HCT116 (cell line): ENCODE data around the gene ZNF438. TPM values are rescaled to one million over a fixed set of nuclear protein-coding genes. Genes with fewer than 3 reads are reported as not detected.

Experiments
- ATAC-seq: fragments of 200-7000 bp; cut with Tn5 transposase; 2 replicates; pipeline ENCODE4 v1.9.1; 2020; ENCODE audit warnings: mild to moderate bottlenecking, moderate library complexity
- BruUV-seq: library from RNA; stranded (reverse); fragments of 400-500 nt; replicated peaks from 2 replicates; lab custom pipeline; 2021; lab: Mats Ljungman, UMichigan
- CTCF ChIA-PET: fragments of 300-600 bp; sonication (Branson Sonifier 250); formaldehyde crosslinking; loops from one replicate; lab custom pipeline; 2021; ENCODE audit warnings: antibody characterized with exemption; lab: Charles Lee
- POLR2A ChIA-PET: fragments of 300-600, 350-600 bp; sonication (Branson Sonifier 250); formaldehyde crosslinking; loops from one replicate; lab custom pipeline; 2021; ENCODE audit warnings: antibody characterized with exemption; lab: Charles Lee
- RAD21 ChIA-PET, 2 experiments: fragments of 300-600 bp; sonication (Branson Sonifier 250); formaldehyde crosslinking; loops; one replicate each; lab custom pipeline; 2023; ENCODE audit warnings: low total read pairs in 2 of 2; ENCODE audit not compliant: uncharacterized antibody in 2 of 2, unreplicated experiment in 2 of 2, low non-redundant PET in 1 of 2; lab: Charles Lee
- DNase-seq: peaks from one replicate; pipeline ENCODE4 v3.0.0-alpha.2; 2010; ENCODE audit warnings: low read depth, low spot score
- H2AFZ ChIP-seq: fragments of 200-600 bp; shearing (Covaris generic), sonication (generic); 2 replicates; pipeline ENCODE4 v1.6.1; 2017; ENCODE audit warnings: low read depth, mixed run types, mixed read lengths, antibody characterized with exemption, low read length; ENCODE audit not compliant: poor library complexity, severe bottlenecking
- H3K27ac ChIP-seq: 2 replicates; pipeline ENCODE4 v1.5.1; 2012; ENCODE audit warnings: low read depth, low read length
- H3K27me3 ChIP-seq: fragments of 200-600 bp; sonication (generic); 2 replicates; pipeline ENCODE4 v1.6.1; 2016; ENCODE audit warnings: mixed run types, low read length, mixed read lengths; ENCODE audit not compliant: insufficient read depth
- H3K36me3 ChIP-seq, 2 experiments: fragments of 200-500 bp in 1 of 2; fragments of 200-600 bp in 1 of 2; sonication (Bioruptor generic) in 1 of 2; sonication (generic) in 1 of 2; 2 replicates each; pipeline versions ENCODE4 v1.5.1 to v1.6.1; 2014 to 2016; ENCODE audit warnings: low read length in 2 of 2, inconsistent platforms in 1 of 2, mixed read lengths in 1 of 2, mixed run types in 1 of 2; ENCODE audit not compliant: insufficient read depth in 2 of 2, control insufficient read depth in 1 of 2
- H3K4me1 ChIP-seq, 2 experiments: fragments of 200-600 bp in 1 of 2; sonication (generic) in 1 of 2; 2 replicates each; pipeline versions ENCODE4 v1.5.1 to v1.6.1; 2012 to 2017; ENCODE audit warnings: low read length in 2 of 2, inconsistent platforms in 1 of 2, mild to moderate bottlenecking in 1 of 2, mixed read lengths in 1 of 2, mixed run types in 1 of 2, moderate library complexity in 1 of 2; ENCODE audit not compliant: insufficient read depth in 2 of 2, control insufficient read depth in 1 of 2
- H3K4me2 ChIP-seq: fragments of 200-600 bp; sonication (generic); 2 replicates; pipeline ENCODE4 v1.6.1; 2017; ENCODE audit warnings: mixed run types, low read length, mixed read lengths
- H3K4me3 ChIP-seq, 2 experiments: fragments of 200-600 bp in 1 of 2; sonication (generic) in 1 of 2; replicated peaks in 1 of 2; 2 replicates each; pipeline ENCODE4 v1.5.1; 2011 to 2016; ENCODE audit warnings: low read length in 2 of 2, control low read depth in 1 of 2, low read depth in 1 of 2, mild to moderate bottlenecking in 1 of 2, mixed read lengths in 1 of 2, mixed run types in 1 of 2
- H3K79me2 ChIP-seq: fragments of 200-600 bp; sonication (generic); 2 replicates; pipeline ENCODE4 v1.6.1; 2017; ENCODE audit warnings: mild to moderate bottlenecking, mixed run types, low read length, moderate library complexity, mixed read lengths; ENCODE audit not compliant: insufficient read depth
- H3K9ac ChIP-seq: fragments of 200-600 bp; sonication (generic); 2 replicates; pipeline ENCODE4 v1.6.1; 2016; ENCODE audit warnings: low read length, mixed read lengths
- H3K9me2 ChIP-seq: fragments of 200-600 bp; sonication (generic), shearing (Covaris generic); 2 replicates; pipeline ENCODE4 v1.6.1; 2017; ENCODE audit warnings: mixed run types, mild to moderate bottlenecking, moderate library complexity; ENCODE audit not compliant: insufficient read depth
- H3K9me3 ChIP-seq, 2 experiments: fragments of 200-500 bp in 1 of 2; fragments of 200-600 bp in 1 of 2; sonication (Bioruptor generic) in 1 of 2; sonication (generic) in 1 of 2; 2 replicates each; pipeline ENCODE4 v1.6.1; 2014 to 2017; ENCODE audit warnings: low read length in 2 of 2, mixed read lengths in 2 of 2, inconsistent platforms in 1 of 2, low read depth in 1 of 2, mild to moderate bottlenecking in 1 of 2, mixed run types in 1 of 2, moderate library complexity in 1 of 2; ENCODE audit not compliant: control insufficient read depth in 1 of 2, insufficient read depth in 1 of 2
- H4K20me1 ChIP-seq: fragments of 200-600 bp; sonication (generic), shearing (Covaris generic); 2 replicates; pipeline ENCODE4 v1.6.1; 2017; ENCODE audit warnings: mixed run types, mild to moderate bottlenecking, moderate library complexity; ENCODE audit not compliant: insufficient read depth
- CBX3 ChIP-seq: IDR thresholded peaks from 2 replicates; pipeline ENCODE4 v1.6.1; 2012; ENCODE audit warnings: low read depth
- EGR1 ChIP-seq: IDR thresholded peaks from 2 replicates; pipeline ENCODE4 v1.6.1; 2012; ENCODE audit warnings: low read depth
- ELF1 ChIP-seq: IDR thresholded peaks from 2 replicates; pipeline ENCODE4 v1.6.1; 2012; ENCODE audit warnings: low read depth, borderline replicate concordance
- EZH2 ChIP-seq: fragments of 200-600 bp; sonication (generic); IDR thresholded peaks from 2 replicates; pipeline ENCODE4 v1.6.1; 2017; ENCODE audit warnings: antibody characterized with exemption, mixed run types
- EZH2phosphoT487 ChIP-seq: fragments of 200-600 bp; IDR thresholded peaks from 2 replicates; pipeline ENCODE4 v1.6.1; 2018; ENCODE audit warnings: antibody characterized with exemption, borderline replicate concordance
- FOSL1 ChIP-seq: IDR thresholded peaks from 2 replicates; pipeline ENCODE4 v1.6.1; 2012; ENCODE audit warnings: low read depth
- JUND ChIP-seq: IDR thresholded peaks from 2 replicates; pipeline ENCODE4 v1.6.1; 2012
- MAX ChIP-seq: IDR thresholded peaks from 2 replicates; pipeline ENCODE4 v1.6.1; 2012
- POLR2A ChIP-seq: IDR thresholded peaks from 2 replicates; pipeline ENCODE4 v1.7.0; 2011; ENCODE audit warnings: borderline replicate concordance; ENCODE audit not compliant: insufficient read depth, insufficient read length; ENCODE audit errors: extremely low read depth
- POLR2AphosphoS5 ChIP-seq: IDR thresholded peaks from 2 replicates; pipeline ENCODE4 v1.6.1; 2011; ENCODE audit warnings: mild to moderate bottlenecking, low read depth, low read length, moderate library complexity
- RAD21 ChIP-seq: IDR thresholded peaks from 2 replicates; pipeline ENCODE4 v1.6.1; 2012; ENCODE audit warnings: low read depth, mild to moderate bottlenecking
- SIN3A ChIP-seq: IDR thresholded peaks from 2 replicates; pipeline ENCODE4 v1.6.1; 2012; ENCODE audit warnings: low read depth
- SRF ChIP-seq: IDR thresholded peaks from 2 replicates; pipeline ENCODE4 v1.6.1; 2012; ENCODE audit warnings: low read depth
- TCF7L2 ChIP-seq: IDR thresholded peaks from 2 replicates; pipeline ENCODE4 v1.7.0; 2011; ENCODE audit warnings: borderline replicate concordance, inconsistent platforms; ENCODE audit not compliant: insufficient read depth, insufficient read length; ENCODE audit errors: extremely low read depth
- YY1 ChIP-seq: IDR thresholded peaks from 2 replicates; pipeline ENCODE4 v1.6.1; 2011; ENCODE audit warnings: low read length, low read depth, moderate library complexity, mild to moderate bottlenecking; ENCODE audit not compliant: insufficient replicate concordance; ENCODE audit errors: extremely low read depth
- ZBTB33 ChIP-seq: IDR thresholded peaks from 2 replicates; pipeline ENCODE4 v1.6.1; 2011; ENCODE audit warnings: mild to moderate bottlenecking, low read length, moderate library complexity; ENCODE audit not compliant: insufficient replicate concordance; ENCODE audit errors: extremely low read depth
- ZNF274 ChIP-seq: fragments of 200-500 bp; sonication (Bioruptor generic); IDR thresholded peaks from 2 replicates; pipeline ENCODE4 v1.6.1; 2014; ENCODE audit warnings: mild to moderate bottlenecking, low read depth, low read length, inconsistent platforms
- intact Hi-C: fragments of 100-400 bp; cut with micrococcal nuclease; formaldehyde crosslinking; loops from 2 replicates; pipeline ENCODE4 v1.10.0; 2022
- total RNA-seq: library from RNA; stranded (reverse); gene quantifications from one replicate; pipeline ENCODE4 v1.2.1, GENCODE V29; 2021; ENCODE audit not compliant: unreplicated experiment
- TF ChIP-seq, protein P1 (sequence below): IDR thresholded peaks from 2 replicates; pipeline ENCODE4 v1.6.1; 2012; ENCODE audit warnings: low read depth
- TF ChIP-seq, protein P2 (sequence below), 3 experiments: fragments of 200-600 bp in 1 of 3; sonication (generic) in 1 of 3; IDR thresholded peaks in 2 of 3; conservative IDR thresholded peaks in 1 of 3; 2 replicates each; pipeline ENCODE4 v1.5.1; 2012 to 2017; ENCODE audit warnings: low read depth in 2 of 3, low read length in 2 of 3, antibody characterized with exemption in 1 of 3, borderline replicate concordance in 1 of 3, control low read depth in 1 of 3, mild to moderate bottlenecking in 1 of 3, mixed read lengths in 1 of 3, mixed run types in 1 of 3, moderate library complexity in 1 of 3; ENCODE audit not compliant: insufficient read depth in 1 of 3

The ZNF438 gene
- total RNA-seq, 1 experiment from 2014 or later = 3.3 TPM

DNA sequence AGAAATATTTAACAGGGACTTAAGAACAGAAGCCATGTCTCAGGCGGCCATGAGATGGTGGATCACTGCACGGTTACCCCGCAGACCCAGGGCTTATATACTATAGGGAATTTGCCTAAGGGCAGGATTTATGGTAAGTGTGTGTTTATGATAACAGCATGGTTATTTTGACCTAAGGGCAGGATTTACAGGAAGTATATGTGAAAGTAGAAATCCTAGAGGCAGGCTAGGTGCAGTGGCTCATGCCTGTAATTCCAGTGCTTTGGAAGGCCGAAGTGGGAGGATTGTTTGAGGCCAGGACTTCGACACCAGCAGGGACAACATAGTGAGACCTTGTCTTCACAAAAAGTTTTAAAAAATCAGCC lies 43.0 kb upstream of the ZNF438 start:
- ChIA-PET POLR2A (no interaction called here), CTCF (interaction anchor here (1.3 kb wide), 1 partner anchor 9 kb away, joined by 3 read pairs; no protein-coding TSS in a partner anchor), RAD21 (no interaction called here)
- no peak overlapping the region for H3K4me3 ChIP-seq
- TF ChIP-seq POLR2A (no peak), TCF7L2 (no peak), CBX3 (no peak), RAD21 (no peak), ZBTB33 (no peak), MAX (no peak), FOSL1 (no peak), SRF (no peak), EZH2phosphoT487 (no peak), EGR1 (no peak), YY1 (no peak), EZH2 (no peak), ZNF274 (no peak), SIN3A (no peak), ELF1 (no peak), POLR2AphosphoS5 (no peak), JUND (no peak)
- TF ChIP-seq, protein P1, sequence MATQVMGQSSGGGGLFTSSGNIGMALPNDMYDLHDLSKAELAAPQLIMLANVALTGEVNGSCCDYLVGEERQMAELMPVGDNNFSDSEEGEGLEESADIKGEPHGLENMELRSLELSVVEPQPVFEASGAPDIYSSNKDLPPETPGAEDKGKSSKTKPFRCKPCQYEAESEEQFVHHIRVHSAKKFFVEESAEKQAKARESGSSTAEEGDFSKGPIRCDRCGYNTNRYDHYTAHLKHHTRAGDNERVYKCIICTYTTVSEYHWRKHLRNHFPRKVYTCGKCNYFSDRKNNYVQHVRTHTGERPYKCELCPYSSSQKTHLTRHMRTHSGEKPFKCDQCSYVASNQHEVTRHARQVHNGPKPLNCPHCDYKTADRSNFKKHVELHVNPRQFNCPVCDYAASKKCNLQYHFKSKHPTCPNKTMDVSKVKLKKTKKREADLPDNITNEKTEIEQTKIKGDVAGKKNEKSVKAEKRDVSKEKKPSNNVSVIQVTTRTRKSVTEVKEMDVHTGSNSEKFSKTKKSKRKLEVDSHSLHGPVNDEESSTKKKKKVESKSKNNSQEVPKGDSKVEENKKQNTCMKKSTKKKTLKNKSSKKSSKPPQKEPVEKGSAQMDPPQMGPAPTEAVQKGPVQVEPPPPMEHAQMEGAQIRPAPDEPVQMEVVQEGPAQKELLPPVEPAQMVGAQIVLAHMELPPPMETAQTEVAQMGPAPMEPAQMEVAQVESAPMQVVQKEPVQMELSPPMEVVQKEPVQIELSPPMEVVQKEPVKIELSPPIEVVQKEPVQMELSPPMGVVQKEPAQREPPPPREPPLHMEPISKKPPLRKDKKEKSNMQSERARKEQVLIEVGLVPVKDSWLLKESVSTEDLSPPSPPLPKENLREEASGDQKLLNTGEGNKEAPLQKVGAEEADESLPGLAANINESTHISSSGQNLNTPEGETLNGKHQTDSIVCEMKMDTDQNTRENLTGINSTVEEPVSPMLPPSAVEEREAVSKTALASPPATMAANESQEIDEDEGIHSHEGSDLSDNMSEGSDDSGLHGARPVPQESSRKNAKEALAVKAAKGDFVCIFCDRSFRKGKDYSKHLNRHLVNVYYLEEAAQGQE = no peak
- TF ChIP-seq, protein P2, sequence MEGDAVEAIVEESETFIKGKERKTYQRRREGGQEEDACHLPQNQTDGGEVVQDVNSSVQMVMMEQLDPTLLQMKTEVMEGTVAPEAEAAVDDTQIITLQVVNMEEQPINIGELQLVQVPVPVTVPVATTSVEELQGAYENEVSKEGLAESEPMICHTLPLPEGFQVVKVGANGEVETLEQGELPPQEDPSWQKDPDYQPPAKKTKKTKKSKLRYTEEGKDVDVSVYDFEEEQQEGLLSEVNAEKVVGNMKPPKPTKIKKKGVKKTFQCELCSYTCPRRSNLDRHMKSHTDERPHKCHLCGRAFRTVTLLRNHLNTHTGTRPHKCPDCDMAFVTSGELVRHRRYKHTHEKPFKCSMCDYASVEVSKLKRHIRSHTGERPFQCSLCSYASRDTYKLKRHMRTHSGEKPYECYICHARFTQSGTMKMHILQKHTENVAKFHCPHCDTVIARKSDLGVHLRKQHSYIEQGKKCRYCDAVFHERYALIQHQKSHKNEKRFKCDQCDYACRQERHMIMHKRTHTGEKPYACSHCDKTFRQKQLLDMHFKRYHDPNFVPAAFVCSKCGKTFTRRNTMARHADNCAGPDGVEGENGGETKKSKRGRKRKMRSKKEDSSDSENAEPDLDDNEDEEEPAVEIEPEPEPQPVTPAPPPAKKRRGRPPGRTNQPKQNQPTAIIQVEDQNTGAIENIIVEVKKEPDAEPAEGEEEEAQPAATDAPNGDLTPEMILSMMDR (IDR thresholded peaks at IDR 0.05 in 2 of 3, conservative IDR thresholded peaks at IDR 0.05 in 1 of 3; ENCODE audit: borderline replicate concordance in 1 of 3, insufficient read depth in 1 of 3, low read depth in 2 of 3, low read length in 2 of 3) = no peak
- no TSS peak for BruUV-seq
- ATAC-seq (no peak), DNase-seq (no peak)
- H3K4me2 ChIP-seq = no peak overlapping the region
- H3K36me3 ChIP-seq = no peaks in the 10 kb centered on the region
- no peak overlapping the region for H3K27ac ChIP-seq
- H4K20me1 ChIP-seq = no peaks in the 10 kb centered on the region
- H3K9ac ChIP-seq = no peak overlapping the region
- intact Hi-C loops = no loop called here
- H3K9me3 ChIP-seq = no peaks in the 10 kb centered on the region
- no peaks in the 10 kb centered on the region for H3K9me2 ChIP-seq
- no peaks in the 10 kb centered on the region for H3K79me2 ChIP-seq
- no peaks in the 10 kb centered on the region for H3K27me3 ChIP-seq
- no peak overlapping the region for H2AFZ ChIP-seq
- H3K4me1 ChIP-seq = peaks cover 0 to 21% of the 10 kb centered on the region in 2 experiments; a peak in 2 of 4 replicates
